K562 (cell line): ENCODE results near the gene SLC25A2. TPM values are rescaled to one million over a fixed set of nuclear protein-coding genes. Genes with fewer than 3 reads are reported as not detected.

Experiments
- ARID3A ChIP-seq: IDR thresholded peaks from 2 replicates; pipeline ENCODE4 v1.6.1; 2012; ENCODE audit warnings: low read depth, low read length, improper control_type of control experiment, borderline replicate concordance
- ARID3B ChIP-seq: fragments of 250-450 bp; sonication (Bioruptor Pico); IDR thresholded peaks from 2 replicates; pipeline ENCODE4 v1.4.0; 2020; ENCODE audit warnings: borderline replicate concordance
- BRF1 ChIP-seq: IDR thresholded peaks from 3 replicates; pipeline ENCODE4 v1.6.1; 2011; ENCODE audit warnings: borderline replicate concordance, mild to moderate bottlenecking; ENCODE audit not compliant: insufficient read length; ENCODE audit errors: extremely low read depth
- CREM ChIP-seq: IDR thresholded peaks from 2 replicates; pipeline ENCODE4 v1.6.1; 2014; ENCODE audit warnings: antibody characterized with exemption, low read depth
- DLX4 ChIP-seq: fragments of 250-450 bp; sonication (Bioruptor Pico); IDR thresholded peaks from 2 replicates; pipeline ENCODE4 v1.6.1; 2021; ENCODE audit warnings: mild to moderate bottlenecking
- ELF2 ChIP-seq: fragments of 250-450 bp; sonication (Bioruptor Pico); IDR thresholded peaks from 2 replicates; pipeline ENCODE4 v1.5.0; 2021; ENCODE audit warnings: mild to moderate bottlenecking
- FOXK2 ChIP-seq, 2 experiments: fragments of 450-650 bp; IDR thresholded peaks in 1 of 2; conservative IDR thresholded peaks in 1 of 2; 2 replicates each; pipeline ENCODE4 v1.6.1; 2016; ENCODE audit warnings: low read depth in 2 of 2, mild to moderate bottlenecking in 1 of 2
- HDAC3 ChIP-seq: fragments of 450-650 bp; IDR thresholded peaks from 2 replicates; pipeline ENCODE4 v1.6.1; 2018; ENCODE audit warnings: borderline replicate concordance, mild to moderate bottlenecking, moderate library complexity; ENCODE audit not compliant: partially characterized antibody
- HNRNPUL1 ChIP-seq: fragments of 200-400 bp; formaldehyde crosslinking; IDR thresholded peaks from 2 replicates; pipeline ENCODE4 v1.6.1; 2017; ENCODE audit warnings: low read length
- IRF9 ChIP-seq: fragments of 450-650 bp; IDR thresholded peaks from 2 replicates; pipeline ENCODE4 v1.6.1; 2016; ENCODE audit warnings: missing biosample characterization, missing genetic modification characterization
- MBD2 ChIP-seq: sonication (generic); IDR thresholded peaks from 2 replicates; pipeline ENCODE4 v1.6.1; 2016; ENCODE audit warnings: low read depth, borderline replicate concordance
- MCM5 ChIP-seq: fragments of 450-650 bp; IDR thresholded peaks from 2 replicates; pipeline ENCODE4 v1.6.1; 2016; ENCODE audit warnings: low read depth
- NCOA1 ChIP-seq: fragments of 450-650 bp; IDR thresholded peaks from 2 replicates; pipeline ENCODE4 v1.6.1; 2016; ENCODE audit warnings: low read depth
- PHF21A ChIP-seq: fragments of 450-650 bp; IDR thresholded peaks from 2 replicates; pipeline ENCODE4 v1.6.1; 2017; ENCODE audit warnings: low read depth, borderline replicate concordance
- PHTF2 ChIP-seq: fragments of 250-450 bp; sonication (Bioruptor Pico); IDR thresholded peaks from 2 replicates; pipeline ENCODE4 v1.5.0; 2021; ENCODE audit warnings: mild to moderate bottlenecking
- POLR2AphosphoS5 ChIP-seq: IDR thresholded peaks from 2 replicates; pipeline ENCODE4 v1.6.1; 2011; ENCODE audit warnings: mild to moderate bottlenecking, low read depth, low read length, moderate library complexity; ENCODE audit not compliant: control insufficient read depth, insufficient read depth
- TEAD4 ChIP-seq, 2 experiments: sonication (generic) in 1 of 2; formaldehyde crosslinking in 1 of 2; IDR thresholded peaks; 2 replicates each; pipeline versions ENCODE4 v1.6.1 to v1.8.0; 2012 to 2022; ENCODE audit warnings: borderline replicate concordance in 1 of 2, inconsistent platforms in 1 of 2, low read length in 1 of 2, mild to moderate bottlenecking in 1 of 2, missing genetic modification reagents in 1 of 2
- ZBTB17 ChIP-seq: fragments of 450-650 bp; formaldehyde crosslinking; IDR thresholded peaks from 2 replicates; pipeline ENCODE4 v1.4.0; 2020; ENCODE audit warnings: mild to moderate bottlenecking
- ZFPM2 ChIP-seq: fragments of 250-450 bp; sonication (Bioruptor Pico); IDR thresholded peaks from 2 replicates; pipeline ENCODE4 v1.5.1; 2022; ENCODE audit warnings: mild to moderate bottlenecking
- ZKSCAN1 ChIP-seq: fragments of 150-350 bp; IDR thresholded peaks from 2 replicates; pipeline ENCODE4 v1.6.1; 2016; ENCODE audit warnings: low read depth, low read length
- polyA plus RNA-seq, 8 experiments: library from polyadenylated mRNA; depleted of rRNA in 4 of 8; stranded (reverse) in 5 of 8; unstranded in 3 of 8; fragments of >200 nt; fragmentation: Nextera tagmentation in 2 of 8; fragmentation: Illumina TruSeq in 1 of 8; extraction: Ambion mirVana in 2 of 8; extraction: Trizol in 1 of 8; gene quantifications; 2 replicates each; pipeline versions ENCODE4 v1.2.1 to v1.2.3, GENCODE V29; 2011 to 2014; ENCODE audit warnings: inconsistent platforms in 1 of 8, missing spikeins in 1 of 8
- total RNA-seq, 7 experiments: library from RNA; depleted of rRNA in 6 of 7; stranded (reverse); fragments of >200 nt in 6 of 7; fragmentation: Illumina TruSeq in 2 of 7; extraction: Trizol in 2 of 7; gene quantifications; 2 replicates each; pipeline versions ENCODE4 v1.2.1 to v1.2.3, GENCODE V29; 2011 to 2021; ENCODE audit warnings: low replicate concordance in 1 of 7

SLC25A2 gene
- total and polyA plus RNA-seq, 9 of the 15 experiments (the other 6 are each of a cell fraction or from before 2014, with no cell fraction given), result 0.09 to 0.11 (median 0.11) TPM; not detected in 6

GRCh38 chr5:141320225-141321169 is 16.6 kb upstream of the SLC25A2 start, which contains the start of gene TAF7 (continued):
- TF ChIP-seq DLX4, result no peak
- TF ChIP-seq CREM, result peak; percentile 91
- no peak for TF ChIP-seq ZBTB17 (CRISPR knock-in tag)
- TF ChIP-seq MCM5, result no peak
- TF ChIP-seq PHTF2, result no peak
- peak; percentile 22; the same call in 1 of the 2 replicates for TF ChIP-seq NCOA1
- peak; percentile 67; the same call in 1 of the 2 replicates for TF ChIP-seq MBD2
- no peak for TF ChIP-seq HNRNPUL1
- TF ChIP-seq ZFPM2, result no peak
- no peak for TF ChIP-seq HDAC3
- peak; percentile 89 for TF ChIP-seq POLR2AphosphoS5
- TF ChIP-seq FOXK2 (conservative IDR thresholded peaks at IDR 0.05 in 1 of 2, IDR thresholded peaks at IDR 0.05 in 1 of 2; ENCODE audit: low read depth in 2 of 2), result no peak; a peak in 1 of 4 replicates
- no peak for TF ChIP-seq ARID3B (CRISPR knock-in tag)
- TF ChIP-seq BRF1, result no peak
- peak; percentile 84 for TF ChIP-seq ELF2 (CRISPR knock-in tag)
- peak; percentile 33; the same call in 1 of the 2 replicates for TF ChIP-seq ARID3A
- TF ChIP-seq IRF9 (tag), result no peak
- TF ChIP-seq PHF21A, result no peak
- TF ChIP-seq TEAD4 (IDR thresholded peaks at IDR 0.05; ENCODE audit: low read length), result peak; percentile 40; the same call in 1 of the 2 replicates
- TF ChIP-seq TEAD4 (CRISPR knock-in tag; IDR thresholded peaks at IDR 0.05; ENCODE audit: borderline replicate concordance), result no peak
- TF ChIP-seq ZKSCAN1, result no peak
